HEK293T (cell line): Measurements from ENCODE around the gene KPNA1.

Source experiments
- BHLHE40 ChIP-seq: fragments of 450-650 bp; IDR thresholded peaks from 2 replicates; pipeline ENCODE4 v1.6.1; 2016; ENCODE audit warnings: mild to moderate bottlenecking, moderate library complexity, borderline replicate concordance
- FOXA1 ChIP-seq: fragments of 450-650 bp; IDR thresholded peaks from 2 replicates; pipeline ENCODE4 v1.6.1; 2016; ENCODE audit warnings: mild to moderate bottlenecking
- NFRKB ChIP-seq: fragments of 450-650 bp; IDR thresholded peaks from 2 replicates; pipeline ENCODE4 v1.6.1; 2016; ENCODE audit warnings: mild to moderate bottlenecking, moderate library complexity
- SP1 ChIP-seq: fragments of 450-650 bp; IDR thresholded peaks from 2 replicates; pipeline ENCODE4 v1.6.1; 2017
- SUZ12 ChIP-seq: fragments of 450-650 bp; IDR thresholded peaks from 2 replicates; pipeline ENCODE4 v1.6.1; 2016; ENCODE audit warnings: mild to moderate bottlenecking
- ZNF384 ChIP-seq: fragments of 450-650 bp; IDR thresholded peaks from 2 replicates; pipeline ENCODE4 v1.6.1; 2016

DNA sequence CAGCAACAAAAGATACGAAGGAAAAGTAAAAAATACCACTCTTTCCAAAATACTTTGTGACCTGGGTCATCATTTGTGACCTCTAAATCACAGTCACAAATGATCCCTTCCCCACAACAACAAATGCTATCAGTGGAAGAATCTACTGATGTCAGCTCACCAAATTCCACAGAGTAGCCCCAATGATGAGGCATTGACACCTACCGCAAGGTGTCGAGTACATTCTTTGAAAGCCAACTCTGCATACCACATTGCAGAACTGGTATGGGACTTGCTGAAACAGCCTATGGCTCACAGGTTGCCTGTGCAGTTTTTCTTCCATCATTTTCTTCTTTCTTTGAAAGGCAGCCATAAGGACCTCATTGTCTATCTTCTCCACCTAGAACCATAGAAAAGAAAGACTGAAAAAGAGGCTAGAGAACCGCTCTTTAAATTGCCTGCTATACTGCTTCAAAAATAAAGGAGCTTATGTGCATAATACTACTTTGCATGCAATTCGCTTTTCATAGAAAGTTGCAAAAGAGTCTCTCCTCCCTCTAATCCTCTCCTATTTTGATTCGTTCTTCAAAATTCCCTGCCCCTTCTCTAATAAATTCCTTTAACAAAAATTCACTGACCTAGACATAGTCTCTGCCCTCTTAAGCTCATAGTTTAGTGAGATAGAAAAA, 21.4 kb upstream of the KPNA1 start:
- TF ChIP-seq SUZ12 (no peak), BHLHE40 (no peak), SP1 (no peak), FOXA1 (no peak), ZNF384 (no peak), NFRKB (no peak)
